HepG2 (cell line): ENCODE results near the gene CNN3. TPM values are rescaled to one million over a fixed set of nuclear protein-coding genes. Genes with fewer than 3 reads are reported as not detected.
A peak's percentile ranks its signal among the peaks of the same experiment; 100 is the strongest.

Source experiments
- ATAC-seq: fragments of 200-7000 bp; cut with Tn5 transposase; 3 replicates; pipeline ENCODE4 v1.9.1; 2020; ENCODE audit warnings: mild to moderate bottlenecking, moderate library complexity
- BruUV-seq: library from RNA; stranded (reverse); fragments of 400-500 nt; replicated peaks from 2 replicates; lab custom pipeline; 2021; lab: Mats Ljungman, UMichigan
- CTCF ChIA-PET: fragments of 300-600 bp; formaldehyde crosslinking; extraction: SDS; loops from one replicate; lab custom pipeline; 2021; ENCODE audit warnings: low total read pairs, inconsistent platforms, low intra/inter-chr PET ratio; lab: Yijun Ruan, JAX
- POLR2A ChIA-PET: fragments of 350-600 bp; sonication (Branson Sonifier 250); formaldehyde crosslinking; loops from one replicate; lab custom pipeline; 2020; ENCODE audit warnings: antibody characterized with exemption, inconsistent platforms; lab: Yijun Ruan, JAX
- DNase-seq: peaks from one replicate; pipeline ENCODE4 v3.0.0-alpha.2; 2015; ENCODE audit warnings: low spot score
- FAIRE-seq: peaks from 3 replicates; lab custom pipeline; 2011; peaks lifted over from hg19 to GRCh38; lab: Jason Lieb, UNC
- H2AFZ ChIP-seq: one replicate; pipeline ENCODE4 v1.6.1; 2011; ENCODE audit warnings: low read length, inconsistent platforms
- H3K27ac ChIP-seq: fragments of 300-600 bp; 3 replicates; pipeline ENCODE4 v1.8.0; 2011; ENCODE audit warnings: mixed run types, mild to moderate bottlenecking, mixed read lengths, low read length, inconsistent platforms; ENCODE audit not compliant: insufficient read depth; ENCODE audit errors: extremely low read length
- H3K27me3 ChIP-seq, 2 experiments: fragments of 200-600 bp in 1 of 2; 2 replicates in 1 of 2; 3 replicates in 1 of 2; pipeline versions ENCODE4 v1.6.0 to v1.8.0; 2011; ENCODE audit warnings: low read length in 2 of 2, mild to moderate bottlenecking in 2 of 2, moderate library complexity in 2 of 2, inconsistent platforms in 1 of 2; ENCODE audit not compliant: insufficient read depth in 2 of 2, control insufficient read depth in 1 of 2
- H3K36me3 ChIP-seq, 2 experiments: fragments of 200-600 bp in 1 of 2; replicated peaks in 1 of 2; 2 replicates in 1 of 2; 3 replicates in 1 of 2; pipeline versions ENCODE4 v1.5.1 to v1.8.0; 2011; ENCODE audit warnings: low read length in 2 of 2, inconsistent platforms in 1 of 2; ENCODE audit not compliant: insufficient read depth in 2 of 2, control insufficient read depth in 1 of 2
- H3K4me1 ChIP-seq: 2 replicates; pipeline ENCODE4 v1.5.1; 2012; ENCODE audit warnings: low read length, inconsistent platforms; ENCODE audit not compliant: insufficient read depth
- H3K4me2 ChIP-seq: 2 replicates; pipeline ENCODE4 v1.6.0; 2011; ENCODE audit warnings: low read depth, low read length, inconsistent platforms
- H3K4me3 ChIP-seq, 3 experiments: fragments of 200-600 bp in 1 of 3; sonication (generic), shearing (Covaris generic) in 1 of 3; replicated peaks in 1 of 3; 2 replicates each; pipeline ENCODE4 v1.5.1; 2011 to 2016; ENCODE audit warnings: low read length in 3 of 3, inconsistent platforms in 2 of 3, low read depth in 2 of 3, mild to moderate bottlenecking in 2 of 3, control low read depth in 1 of 3, mixed read lengths in 1 of 3; ENCODE audit not compliant: insufficient read depth in 1 of 3
- H3K79me2 ChIP-seq: one replicate; pipeline ENCODE4 v1.6.1; 2011; ENCODE audit warnings: low read length, inconsistent platforms; ENCODE audit not compliant: insufficient read depth
- H3K9ac ChIP-seq: 2 replicates; pipeline ENCODE4 v1.6.0; 2011; ENCODE audit warnings: mild to moderate bottlenecking, low read depth, low read length, inconsistent platforms; ENCODE audit not compliant: insufficient read depth
- H3K9me3 ChIP-seq: 2 replicates; pipeline ENCODE4 v1.5.1; 2012; ENCODE audit warnings: mild to moderate bottlenecking, low read length
- H4K20me1 ChIP-seq: 2 replicates; pipeline ENCODE4 v1.6.0; 2011; ENCODE audit warnings: inconsistent platforms, mild to moderate bottlenecking, low read length, moderate library complexity; ENCODE audit not compliant: insufficient read depth
- HOXA3 ChIP-seq: sonication (generic); formaldehyde crosslinking; IDR thresholded peaks from 2 replicates; pipeline ENCODE4 v1.5.0; 2020; ENCODE audit warnings: missing genetic modification reagents
- MLXIP ChIP-seq: sonication (generic); formaldehyde crosslinking; IDR thresholded peaks from 2 replicates; pipeline ENCODE4 v1.9.0; 2021; ENCODE audit warnings: missing genetic modification reagents, borderline replicate concordance
- RBM22 ChIP-seq: fragments of 200-400 bp; formaldehyde crosslinking; optimal IDR thresholded peaks from 2 replicates; pipeline ENCODE3; 2017; ENCODE audit warnings: mild to moderate bottlenecking, low read length, moderate library complexity
- WGBS: methylation state at CpG from one replicate; pipeline ENCODE4 v1.1.6; 2017; ENCODE audit warnings: low lambda C conversion rate; 5-methylcytosine and 5-hydroxymethylcytosine counted together
- in situ Hi-C: cut with HindIII; loops from 2 replicates; pipeline ENCODE4 v1.10.0; 2017; ENCODE audit warnings: low pct_unique_long_range_greater_than_20kb; ENCODE audit not compliant: extremely low pct_ligation_motif_present
- intact Hi-C: fragments of 100-400 bp; cut with micrococcal nuclease; formaldehyde crosslinking; loops from one replicate; pipeline ENCODE4 v1.10.0; 2022; ENCODE audit not compliant: unreplicated experiment
- polyA plus RNA-seq, 8 experiments: library from polyadenylated mRNA; depleted of rRNA in 3 of 8; stranded (reverse) in 7 of 8; unstranded in 1 of 8; fragments of >200 nt; fragmentation: Illumina TruSeq in 4 of 8; extraction: Trizol in 4 of 8; gene quantifications; 2 replicates each; pipeline versions ENCODE4 v1.2.1 to v1.2.3, GENCODE V29; 2011 to 2016; ENCODE audit warnings: low read depth in 4 of 8, missing spikeins in 1 of 8, mixed read lengths in 1 of 8; ENCODE audit not compliant: insufficient read depth in 1 of 8
- total RNA-seq, 5 experiments: library from RNA; depleted of rRNA; stranded (reverse); fragments of >200 nt; fragmentation: Illumina TruSeq; extraction: Trizol; gene quantifications; 2 replicates each; pipeline ENCODE4 v1.2.3, GENCODE V29; 2016; ENCODE audit warnings: low read depth in 1 of 5

Gene CNN3
- total and polyA plus RNA-seq, 2 of the 13 experiments (the other 11 are each of a cell fraction or from before 2014, with no cell fraction given): 113 to 223 TPM

DNA sequence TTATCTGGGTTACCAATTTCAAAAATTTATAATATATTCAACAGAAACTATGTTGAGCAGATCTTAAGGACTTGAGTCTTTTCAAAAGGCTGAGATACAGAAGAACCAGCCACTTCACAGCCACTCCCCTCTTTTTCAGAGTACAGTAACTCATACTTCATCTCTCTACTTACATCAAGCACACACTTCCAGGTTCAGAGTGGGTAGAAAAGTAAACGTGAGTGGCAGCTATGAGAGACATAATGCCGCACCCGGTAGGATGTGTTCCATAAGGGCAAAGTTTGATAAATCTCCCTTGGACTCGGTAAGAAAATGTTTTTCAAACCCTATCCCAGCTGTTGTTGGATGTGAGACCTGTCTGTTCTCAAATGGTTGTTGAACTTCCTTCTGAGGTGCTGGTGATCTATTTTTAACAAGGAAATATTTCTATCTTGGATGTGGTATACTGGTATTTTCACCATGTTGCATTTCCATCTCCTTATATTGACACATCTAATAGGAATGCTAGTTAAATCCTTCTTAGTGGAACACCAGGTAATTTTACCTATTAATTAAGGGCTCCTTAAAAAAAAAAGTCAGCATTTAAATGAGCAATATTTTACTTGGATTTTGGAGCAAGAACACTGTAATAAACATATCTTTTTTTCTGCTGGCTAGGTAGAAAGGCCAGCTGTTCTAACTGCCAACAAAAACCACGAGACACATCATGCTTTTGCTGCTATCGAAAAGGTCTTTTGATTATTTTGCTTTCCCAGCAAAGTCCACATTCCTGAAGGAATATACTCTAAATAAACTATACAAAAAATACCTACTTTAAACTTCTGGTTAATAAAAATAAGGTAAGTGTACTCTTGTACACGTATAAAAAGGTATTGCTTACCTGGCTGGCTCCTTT is 28.2 kb downstream of the CNN3 start:
- Histone ChIP-seq H3K79me2 (peaks cover 13% of the 10 kb centered on the region), H3K9ac (no peak overlapping the region), H3K9me3 (no peaks in the 10 kb centered on the region), H2AFZ (no peak overlapping the region), H3K4me1 (peaks cover 26% of the 10 kb centered on the region), H3K27ac (no peak overlapping the region), H3K27me3 (no peaks in the 10 kb centered on the region), H3K4me2 (no peak overlapping the region), H3K36me3 (peaks cover 24 to 66% of the 10 kb centered on the region in 2 experiments), H4K20me1 (peaks cover 4% of the 10 kb centered on the region; the same call in 1 of the 2 replicates), H3K4me3 (no peak overlapping the region)
- TF ChIP-seq HOXA3 (CRISPR knock-in tag) (no peak), MLXIP (CRISPR knock-in tag) (no peak), RBM22 (peak; percentile 43)
- ATAC-seq (no peak), FAIRE-seq (no peak), DNase-seq (no peak)
- CTCF ChIA-PET: no interaction called here
- in situ Hi-C loops: no loop called here
- intact Hi-C loops: no loop called here
- 96% methylated on average over 7 of the region's 7 CpGs for WGBS
- no TSS peak for BruUV-seq
- POLR2A ChIA-PET: no interaction called here
